GM15510 (cell line): ENCODE results near the gene CCHCR1.

ENCODE experiments used
- POLR2A ChIP-seq: IDR thresholded peaks from 3 replicates; pipeline ENCODE4 v1.6.1; 2011; ENCODE audit warnings: borderline replicate concordance; ENCODE audit not compliant: insufficient read length; ENCODE audit errors: extremely low read depth

Gene CCHCR1

GRCh38 chr6:31179896-31180295 lies 22.3 kb upstream of the CCHCR1 start:
- no peak for TF ChIP-seq POLR2A

DNA sequence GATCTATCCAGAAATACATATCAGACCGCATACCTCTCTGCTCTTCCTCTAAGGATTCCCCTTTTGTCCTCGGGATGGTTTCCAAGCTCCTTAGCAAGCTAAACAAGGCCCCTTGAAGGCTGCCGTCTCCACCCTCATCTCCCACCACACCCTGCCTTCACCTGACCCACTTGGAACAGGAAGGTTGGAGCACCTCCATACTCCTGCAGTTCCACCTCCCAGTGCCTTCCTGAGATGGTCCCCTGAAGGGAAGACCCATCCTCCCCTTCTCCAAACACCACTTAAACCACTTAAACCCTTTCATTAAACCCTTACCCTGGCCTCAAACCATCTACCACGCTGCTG lies 21.4 kb upstream of the CCHCR1 start:
- TF ChIP-seq POLR2A = no peak

- no peak for TF ChIP-seq POLR2A
These were observed 20.8 kb upstream of the CCHCR1 start for GRCh38 chr6:31178143-31179041.

DNA sequence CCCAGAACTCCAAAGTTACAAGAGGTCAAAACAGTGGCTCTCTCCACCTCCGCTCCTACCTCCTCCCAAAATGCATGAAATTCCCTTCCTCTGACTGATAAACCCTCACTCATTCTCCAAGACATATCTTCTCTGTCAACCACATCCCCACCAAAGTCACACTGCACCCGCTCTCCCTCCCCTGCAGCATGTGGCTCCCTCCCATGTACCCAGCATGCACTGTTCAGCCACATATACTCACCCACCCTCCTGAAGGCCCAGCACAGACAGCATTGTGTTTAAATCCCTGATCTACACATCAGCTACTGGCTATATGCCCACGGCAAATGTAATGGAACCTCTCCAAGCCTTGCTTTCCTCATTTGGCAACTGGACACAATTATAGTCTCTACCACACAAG lies 18.4 kb upstream of the CCHCR1 start:
- no peak for TF ChIP-seq POLR2A

GRCh38 chr6:31174378-31174777 lies 16.8 kb upstream of the CCHCR1 start:
- TF ChIP-seq POLR2A = no peak

DNA sequence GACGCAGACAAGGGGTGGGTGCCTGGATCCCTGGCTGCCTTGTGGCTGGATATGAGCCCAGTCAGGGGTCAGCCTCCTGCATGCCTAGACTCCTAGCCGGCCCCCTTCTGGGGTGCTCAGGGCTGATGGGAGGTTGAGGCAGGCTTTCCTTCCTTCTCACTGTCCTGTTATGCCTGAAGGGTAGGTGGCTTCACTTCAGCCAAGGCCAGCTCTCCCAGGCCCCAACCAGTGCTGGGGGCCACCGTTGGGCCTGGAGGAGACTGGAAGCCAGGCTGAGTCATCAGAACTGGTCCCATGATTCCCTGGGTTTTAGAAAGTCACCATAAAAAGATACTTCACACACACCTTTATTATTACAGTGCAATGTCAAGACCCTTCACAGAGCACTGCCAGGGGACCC lies 15.8 kb upstream of the CCHCR1 start:
- TF ChIP-seq POLR2A = no peak

DNA sequence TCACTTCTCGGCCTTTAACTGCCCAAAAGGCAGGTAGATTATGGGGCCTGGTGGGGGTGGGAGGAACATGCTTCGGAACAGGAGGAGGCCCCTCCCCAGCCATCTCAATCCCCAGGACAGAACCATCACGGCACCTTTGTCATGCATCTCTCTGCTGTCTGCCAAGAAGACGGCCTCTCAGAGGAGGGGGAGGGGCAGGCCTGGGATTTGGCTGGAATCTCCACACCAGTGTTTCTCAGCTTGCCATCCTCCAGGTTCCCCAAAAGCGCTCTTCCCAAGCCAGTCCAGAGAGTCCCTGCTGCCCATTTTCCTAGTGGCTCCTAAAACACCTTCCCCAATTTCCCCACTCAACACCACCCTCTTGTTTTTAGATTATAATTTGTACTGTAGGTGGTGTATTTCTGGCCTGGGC lies 15.4 kb upstream of the CCHCR1 start:
- no peak for TF ChIP-seq POLR2A

- TF ChIP-seq POLR2A = no peak
These were observed 14.6 kb upstream of the CCHCR1 start for GRCh38 chr6:31171931-31172905.

GRCh38 chr6:31170987-31171671 lies 13.5 kb upstream of the CCHCR1 start:
- no peak for TF ChIP-seq POLR2A

DNA sequence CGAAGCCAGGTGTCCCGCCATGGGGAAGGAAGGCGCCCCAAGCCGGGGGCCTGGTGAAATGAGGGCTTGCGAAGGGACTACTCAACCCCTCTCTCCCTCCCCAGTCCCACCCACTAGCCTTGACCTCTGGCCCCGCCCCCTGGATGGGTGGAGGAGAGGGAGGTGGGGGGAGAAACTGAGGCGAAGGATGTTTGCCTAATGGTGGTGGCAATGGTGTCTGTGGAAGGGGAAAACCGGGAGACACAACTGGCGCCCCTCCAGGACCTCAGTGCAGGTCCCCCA lies 12.9 kb upstream of the CCHCR1 start, which contains the start of gene POU5F1:
Gene POU5F1, minus strand, starts transcription at position 83 of the 282 bp plus-strand sequence. Its CDS starts 62 bp downstream, at position 21.
- TF ChIP-seq POLR2A = no peak

DNA sequence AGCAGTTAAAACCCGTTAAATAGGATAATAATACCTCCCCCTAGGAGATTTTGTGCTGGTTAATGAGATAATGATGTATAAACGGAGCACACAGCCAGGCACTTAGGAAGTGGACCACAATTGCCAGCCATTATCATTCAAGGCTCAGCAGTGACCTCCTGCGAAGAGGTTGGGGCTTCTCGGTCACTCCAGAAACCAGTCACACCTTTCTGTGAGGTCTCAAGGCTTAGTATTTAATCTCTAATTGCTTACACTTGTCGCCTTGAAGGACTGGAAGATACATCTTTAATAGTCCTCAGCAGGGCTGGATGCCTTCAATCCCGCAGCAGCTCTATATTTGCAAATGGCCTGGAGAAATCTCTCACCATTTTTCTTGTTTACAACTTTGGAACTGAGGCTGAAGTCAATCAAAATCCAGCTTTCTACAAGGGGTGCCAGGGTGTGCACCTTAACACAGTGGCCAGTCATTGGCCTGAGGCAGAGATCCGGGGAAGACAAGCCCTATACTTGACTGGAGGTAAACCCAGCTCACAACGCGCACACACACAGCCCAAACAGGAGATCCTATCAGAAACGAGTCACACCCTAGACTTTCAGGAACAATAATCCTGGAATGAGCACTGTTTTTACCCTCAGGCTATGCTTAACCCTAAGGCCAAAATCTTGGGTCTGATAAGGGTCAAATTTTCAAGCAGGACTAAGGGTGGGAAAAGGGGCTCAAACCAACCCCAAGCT lies 11.7 kb upstream of the CCHCR1 start:
- no peak for TF ChIP-seq POLR2A

DNA sequence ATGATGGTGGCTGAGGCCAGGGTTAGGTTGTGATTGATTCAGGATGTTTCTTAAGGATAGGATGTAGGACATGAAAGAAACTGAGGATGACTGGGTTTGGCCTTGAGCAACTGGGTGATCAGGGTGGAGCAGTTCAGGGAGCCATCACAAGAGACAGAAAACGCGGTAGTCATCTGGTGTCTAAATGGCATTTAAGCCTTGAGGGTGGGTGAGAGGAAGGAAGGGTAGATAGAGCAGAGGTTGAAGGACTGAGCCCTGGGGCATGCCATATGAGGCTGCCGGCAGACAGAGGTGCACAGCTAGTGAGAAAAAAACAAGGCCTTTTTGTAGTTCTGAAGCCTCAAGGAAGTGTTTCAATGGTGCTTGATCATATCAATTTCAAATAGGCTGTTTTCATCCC lies 11.0 kb upstream of the CCHCR1 start:
- TF ChIP-seq POLR2A = no peak

DNA sequence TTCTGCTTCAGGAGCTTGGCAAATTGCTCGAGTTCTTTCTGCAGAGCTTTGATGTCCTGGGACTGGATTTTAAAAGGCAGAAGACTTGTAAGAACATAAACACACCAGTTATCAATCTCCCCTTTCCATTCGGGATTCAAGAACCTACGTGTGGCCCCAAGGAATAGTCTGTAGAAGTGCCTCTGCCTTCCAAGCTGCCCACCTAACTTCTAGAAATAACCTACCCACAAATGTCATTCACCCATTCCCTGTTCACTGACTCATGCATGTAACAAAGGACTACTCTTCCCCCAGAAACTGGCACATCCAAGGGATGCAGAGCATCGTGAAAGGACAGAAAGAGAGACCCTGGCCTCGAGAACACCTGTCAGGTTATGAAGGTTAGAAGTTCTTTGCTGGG lies 8.4 kb upstream of the CCHCR1 start:
- TF ChIP-seq POLR2A = no peak
